BJ (cell line): Measurements from ENCODE around the gene MACF1. TPM values are rescaled to one million over a fixed set of nuclear protein-coding genes. Genes with fewer than 3 reads are reported as not detected.
A peak's percentile ranks its signal among the peaks of the same experiment; 100 is the strongest.

Experiments
- CTCF ChIA-PET: fragments of 350-600 bp; formaldehyde crosslinking; extraction: SDS; loops from one replicate; lab custom pipeline; 2021; ENCODE audit warnings: antibody characterized with exemption, inconsistent platforms; lab: Yijun Ruan, JAX
- POLR2A ChIA-PET: fragments of 300-600 bp; sonication (Branson Sonifier 250); formaldehyde crosslinking; extraction: SDS; loops from one replicate; lab custom pipeline; 2021; ENCODE audit warnings: antibody characterized with exemption; lab: Charles Lee
- DNase-seq: peaks from one replicate; pipeline ENCODE4 v3.0.0-alpha.2; 2011; ENCODE audit warnings: low read depth
- H3K27me3 ChIP-seq: 2 replicates; pipeline ENCODE4 v1.6.0; 2011; ENCODE audit warnings: low read length; ENCODE audit not compliant: control insufficient read depth, insufficient read depth
- H3K36me3 ChIP-seq: 2 replicates; pipeline ENCODE4 v1.5.1; 2011; ENCODE audit warnings: low read length; ENCODE audit not compliant: control insufficient read depth, insufficient read depth
- H3K4me3 ChIP-seq: 2 replicates; pipeline ENCODE4 v1.5.1; 2011; ENCODE audit warnings: low read depth, mild to moderate bottlenecking, control low read depth, low read length
- polyA plus RNA-seq: library from polyadenylated mRNA; depleted of rRNA; stranded (reverse); fragments of >200 nt; gene quantifications from 2 replicates; pipeline ENCODE4 v1.2.3, GENCODE V29; 2011
- TF ChIP-seq, protein P1 (sequence below): IDR thresholded peaks from 2 replicates; pipeline ENCODE4 v1.5.1; 2011; ENCODE audit warnings: low read depth, mild to moderate bottlenecking, control low read depth, inconsistent platforms, low read length, moderate library complexity; ENCODE audit not compliant: insufficient read depth

MACF1 gene
- polyA plus RNA-seq, 1 experiment, result 57.3 TPM

- CTCF ChIA-PET, result interaction anchor here (0.7 to 4.4 kb wide), 12 partner anchors 9 to 288 kb away, joined by 3 to 39 read pairs (median 4); no protein-coding TSS in a partner anchor
Observed at GRCh38 chr1:39386997-39387396, 182.5 kb downstream of the MACF1 start.

DNA sequence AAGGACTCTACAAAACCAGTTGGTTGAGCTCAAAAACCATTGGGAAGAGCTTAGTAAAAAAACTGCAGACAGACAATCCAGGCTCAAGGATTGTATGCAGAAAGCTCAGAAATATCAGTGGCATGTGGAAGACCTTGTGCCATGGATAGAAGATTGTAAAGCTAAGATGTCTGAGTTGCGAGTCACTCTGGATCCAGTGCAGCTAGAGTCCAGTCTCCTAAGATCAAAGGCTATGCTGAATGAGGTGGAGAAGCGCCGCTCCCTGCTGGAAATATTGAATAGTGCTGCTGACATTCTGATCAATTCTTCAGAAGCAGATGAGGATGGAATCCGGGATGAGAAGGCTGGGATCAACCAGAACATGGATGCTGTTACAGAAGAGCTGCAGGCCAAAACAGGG, 183.0 kb downstream of the MACF1 start:
- CTCF ChIA-PET, result interaction anchor here (0.8 to 4.4 kb wide), 12 partner anchors 10 to 289 kb away, joined by 3 to 39 read pairs (median 4); no protein-coding TSS in a partner anchor
- no peaks in the 10 kb centered on the region for H3K27me3 ChIP-seq
- POLR2A ChIA-PET, result interaction anchor here (0.7 to 1.3 kb wide), 2 partner anchors 23 to 28 kb away, joined by 3 to 4 read pairs; no protein-coding TSS in a partner anchor
- DNase-seq, result no peak
- H3K4me3 ChIP-seq, result no peak overlapping the region
- peaks cover 6% of the 10 kb centered on the region for H3K36me3 ChIP-seq
- TF ChIP-seq, protein P1, sequence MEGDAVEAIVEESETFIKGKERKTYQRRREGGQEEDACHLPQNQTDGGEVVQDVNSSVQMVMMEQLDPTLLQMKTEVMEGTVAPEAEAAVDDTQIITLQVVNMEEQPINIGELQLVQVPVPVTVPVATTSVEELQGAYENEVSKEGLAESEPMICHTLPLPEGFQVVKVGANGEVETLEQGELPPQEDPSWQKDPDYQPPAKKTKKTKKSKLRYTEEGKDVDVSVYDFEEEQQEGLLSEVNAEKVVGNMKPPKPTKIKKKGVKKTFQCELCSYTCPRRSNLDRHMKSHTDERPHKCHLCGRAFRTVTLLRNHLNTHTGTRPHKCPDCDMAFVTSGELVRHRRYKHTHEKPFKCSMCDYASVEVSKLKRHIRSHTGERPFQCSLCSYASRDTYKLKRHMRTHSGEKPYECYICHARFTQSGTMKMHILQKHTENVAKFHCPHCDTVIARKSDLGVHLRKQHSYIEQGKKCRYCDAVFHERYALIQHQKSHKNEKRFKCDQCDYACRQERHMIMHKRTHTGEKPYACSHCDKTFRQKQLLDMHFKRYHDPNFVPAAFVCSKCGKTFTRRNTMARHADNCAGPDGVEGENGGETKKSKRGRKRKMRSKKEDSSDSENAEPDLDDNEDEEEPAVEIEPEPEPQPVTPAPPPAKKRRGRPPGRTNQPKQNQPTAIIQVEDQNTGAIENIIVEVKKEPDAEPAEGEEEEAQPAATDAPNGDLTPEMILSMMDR, result peak; percentile 57

More at GRCh38 chr1:39386997-39387396, 182.5 kb downstream of the MACF1 start:
- H3K36me3 ChIP-seq, result peaks cover 6% of the 10 kb centered on the region
- H3K4me3 ChIP-seq, result no peak overlapping the region
- no peak for DNase-seq
- no peaks in the 10 kb centered on the region for H3K27me3 ChIP-seq
- POLR2A ChIA-PET, result interaction anchor here (1.3 kb wide), 1 partner anchor 24 kb away, joined by 4 read pairs; no protein-coding TSS in a partner anchor
- TF ChIP-seq, protein P1, result no peak

DNA sequence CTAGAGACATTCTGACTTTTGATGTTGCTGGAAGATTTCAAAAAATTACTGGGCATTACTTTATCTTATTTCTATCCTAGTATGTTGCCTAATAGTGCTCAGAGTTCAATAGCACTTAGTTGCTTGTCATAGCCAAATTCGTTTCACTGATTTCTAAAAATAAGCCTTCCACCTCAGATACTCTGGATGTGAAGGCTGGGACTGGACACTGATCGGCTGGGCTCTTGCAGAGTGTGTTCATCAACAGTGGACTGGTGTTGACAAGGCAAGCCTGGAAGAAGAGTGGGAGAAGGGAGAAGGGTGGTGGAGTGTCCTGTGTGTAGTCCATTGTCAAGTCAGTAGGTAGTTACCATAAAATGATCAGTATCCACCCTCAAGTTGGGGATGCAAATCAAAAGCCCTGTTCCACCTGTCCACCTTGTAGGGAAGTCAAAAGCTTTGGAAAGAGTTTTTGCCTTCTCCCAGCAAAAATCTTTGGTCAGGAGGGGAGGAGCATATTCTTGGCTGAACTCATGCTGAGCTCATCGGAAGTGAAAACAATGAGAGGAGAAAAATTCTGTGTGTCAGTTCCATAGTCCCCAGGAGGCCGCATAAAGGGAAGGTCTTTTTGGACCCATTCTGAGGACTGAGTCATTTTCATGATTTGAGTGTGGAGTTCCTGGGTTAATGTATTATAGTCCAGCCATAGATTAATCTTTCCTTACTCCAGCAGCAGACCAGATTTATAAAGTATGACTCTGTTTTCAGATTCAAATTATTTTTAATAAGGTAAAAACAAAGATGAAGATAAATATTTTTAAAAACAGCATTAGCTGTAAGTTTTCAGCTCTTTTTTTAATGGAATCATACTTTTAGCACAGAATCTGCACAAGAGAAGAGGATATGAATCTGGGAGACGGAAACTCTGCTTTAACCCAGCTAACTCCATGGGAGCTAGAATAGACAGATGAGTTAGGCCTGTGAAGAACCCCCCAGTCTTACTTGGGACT, 187.5 kb downstream of the MACF1 start:
- Histone ChIP-seq H3K4me3 (no peak overlapping the region), H3K36me3 (peaks cover 3% of the 10 kb centered on the region), H3K27me3 (no peaks in the 10 kb centered on the region)
- ChIA-PET CTCF (interaction anchor here (0.6 to 2.2 kb wide), 3 partner anchors 18 to 294 kb away, joined by 3 to 20 read pairs (median 4); no protein-coding TSS in a partner anchor), POLR2A (interaction anchor here (1.0 kb wide), 1 partner anchor 19 kb away, joined by 5 read pairs; no protein-coding TSS in a partner anchor)
- DNase-seq, result no peak
- TF ChIP-seq, protein P1, result no peak

DNA sequence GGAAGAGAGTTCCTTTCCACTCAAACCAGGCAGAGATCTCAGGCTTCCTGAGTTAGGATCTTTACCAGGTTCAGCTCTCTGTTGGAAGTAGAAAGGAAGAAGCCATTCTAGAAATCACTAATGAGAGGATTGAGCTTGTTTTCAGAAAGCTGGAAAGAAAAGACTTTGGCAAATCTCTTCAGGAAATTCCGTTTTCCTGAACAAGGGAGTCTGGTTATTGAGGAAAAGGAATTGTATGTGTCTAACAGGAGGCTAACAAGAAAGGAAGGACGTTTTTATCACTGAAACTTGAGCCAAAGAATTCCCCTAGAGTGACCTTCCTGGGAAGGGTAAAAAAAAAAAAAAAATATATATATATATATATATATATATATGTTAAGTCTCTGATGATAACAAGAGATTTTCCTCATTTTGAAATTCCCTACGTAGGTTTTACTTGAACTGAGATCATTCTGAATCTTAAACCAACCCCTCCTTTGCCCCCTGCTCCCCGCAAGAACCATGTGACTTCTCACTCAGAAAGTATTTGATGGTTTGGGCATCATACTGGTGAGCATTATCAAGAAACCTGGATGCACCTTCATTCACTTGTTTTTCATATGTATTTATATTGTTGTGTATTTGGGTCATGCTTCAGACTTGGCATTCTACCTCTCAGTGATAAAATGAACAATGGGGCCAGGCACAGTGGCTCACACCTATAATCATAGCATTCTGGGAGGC, 188.5 kb downstream of the MACF1 start:
- TF ChIP-seq, protein P1, result no peak
- H3K4me3 ChIP-seq, result no peak overlapping the region
- ChIA-PET CTCF (interaction anchor here (2.2 kb wide), 1 partner anchor 17 kb away, joined by 20 read pairs; no protein-coding TSS in a partner anchor), POLR2A (no interaction called here)
- no peaks in the 10 kb centered on the region for H3K27me3 ChIP-seq
- peaks cover 3% of the 10 kb centered on the region for H3K36me3 ChIP-seq
- DNase-seq, result no peak
